SKM-1 treated with dmso at 0.1 percent for 144 hours (cell line): Measurements from ENCODE around the gene ZDHHC24.

Experiments used
- DNase-seq: peaks from one replicate; lab custom pipeline; 2025; ENCODE audit not compliant: unreplicated experiment; lab: John Stamatoyannopoulos, UW

ZDHHC24 gene

GRCh38 chr11:66567787-66568123, 21.9 kb upstream of the ZDHHC24 start:
- DNase-seq, result no peak

DNA sequence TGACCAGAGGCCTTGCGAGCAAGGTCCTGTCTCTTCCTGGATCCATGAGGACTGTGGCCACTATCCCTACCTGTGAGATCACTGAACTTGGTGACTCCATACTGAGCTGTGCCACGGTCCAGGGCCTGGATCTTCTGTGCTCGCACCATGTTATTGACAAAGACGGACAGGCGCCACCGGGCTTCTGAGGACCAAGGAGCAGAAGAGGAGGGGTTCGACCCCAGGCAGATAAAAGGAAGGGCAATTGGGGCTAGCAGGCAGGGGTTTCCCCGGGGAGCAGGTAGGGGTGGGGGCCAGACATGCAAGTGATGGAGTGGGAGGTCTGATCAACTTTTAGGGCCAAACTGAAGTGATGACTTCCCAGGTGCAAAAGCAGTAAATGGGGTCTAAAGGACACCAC, 20.4 kb upstream of the ZDHHC24 start:
- DNase-seq, result no peak

- DNase-seq, result no peak
Observed at GRCh38 chr11:66564984-66565383, 19.1 kb upstream of the ZDHHC24 start.

- no peak for DNase-seq
Observed at GRCh38 chr11:66564538-66564937, 18.7 kb upstream of the ZDHHC24 start.

DNA sequence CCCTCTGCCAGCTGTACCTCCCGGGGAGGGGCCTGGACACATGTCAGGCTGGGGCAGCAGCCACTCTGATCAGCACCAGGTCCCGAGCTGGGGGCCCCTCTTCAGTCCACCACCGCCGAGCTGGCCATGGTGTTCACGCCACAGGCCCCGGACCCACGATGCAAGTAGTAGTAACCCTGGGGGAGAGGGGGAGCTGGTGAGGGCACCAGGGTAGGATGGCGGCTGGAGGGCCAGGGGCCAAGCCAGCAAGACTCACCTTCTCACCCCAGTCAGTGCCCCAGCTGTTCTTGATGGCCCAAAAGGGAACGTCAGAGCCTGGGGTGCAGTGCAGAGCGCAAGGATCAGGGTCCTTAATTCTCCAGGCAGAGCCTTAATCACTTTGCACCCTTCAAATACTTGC, 18.0 kb upstream of the ZDHHC24 start:
- DNase-seq, result no peak

GRCh38 chr11:66562907-66563583, 17.2 kb upstream of the ZDHHC24 start:
- no peak for DNase-seq

DNA sequence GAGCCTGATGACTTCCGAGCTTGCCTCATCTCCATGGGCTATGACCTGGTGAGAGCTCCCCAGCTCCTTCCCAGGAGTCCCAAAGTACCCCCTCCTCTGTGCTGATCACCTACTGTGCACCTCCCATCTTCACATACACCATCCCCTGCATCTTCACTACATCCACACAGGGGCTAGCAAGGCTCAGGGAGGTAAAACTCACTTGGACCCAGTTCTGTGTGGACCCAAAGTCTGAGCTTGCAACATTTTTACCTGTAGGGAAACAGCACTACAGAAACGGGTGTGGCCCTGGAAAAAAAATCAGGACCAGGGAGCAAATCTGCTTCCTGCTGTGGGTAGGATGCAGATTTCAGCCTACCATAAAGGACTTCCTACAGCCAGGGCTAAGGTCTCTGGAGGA, 16.4 kb upstream of the ZDHHC24 start:
- no peak for DNase-seq

DNA sequence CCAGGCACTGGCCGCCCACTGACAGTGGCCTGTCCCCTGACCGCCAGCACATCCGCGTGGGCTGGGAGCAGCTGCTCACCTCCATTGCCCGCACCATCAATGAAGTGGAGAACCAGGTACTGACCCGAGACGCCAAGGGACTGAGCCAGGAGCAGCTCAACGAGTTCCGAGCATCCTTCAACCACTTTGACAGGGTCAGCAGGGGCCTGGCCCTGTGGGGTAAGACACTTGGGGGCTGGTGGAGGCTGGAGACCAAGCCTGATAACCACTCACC, 16.1 kb upstream of the ZDHHC24 start:
- DNase-seq, result no peak

DNA sequence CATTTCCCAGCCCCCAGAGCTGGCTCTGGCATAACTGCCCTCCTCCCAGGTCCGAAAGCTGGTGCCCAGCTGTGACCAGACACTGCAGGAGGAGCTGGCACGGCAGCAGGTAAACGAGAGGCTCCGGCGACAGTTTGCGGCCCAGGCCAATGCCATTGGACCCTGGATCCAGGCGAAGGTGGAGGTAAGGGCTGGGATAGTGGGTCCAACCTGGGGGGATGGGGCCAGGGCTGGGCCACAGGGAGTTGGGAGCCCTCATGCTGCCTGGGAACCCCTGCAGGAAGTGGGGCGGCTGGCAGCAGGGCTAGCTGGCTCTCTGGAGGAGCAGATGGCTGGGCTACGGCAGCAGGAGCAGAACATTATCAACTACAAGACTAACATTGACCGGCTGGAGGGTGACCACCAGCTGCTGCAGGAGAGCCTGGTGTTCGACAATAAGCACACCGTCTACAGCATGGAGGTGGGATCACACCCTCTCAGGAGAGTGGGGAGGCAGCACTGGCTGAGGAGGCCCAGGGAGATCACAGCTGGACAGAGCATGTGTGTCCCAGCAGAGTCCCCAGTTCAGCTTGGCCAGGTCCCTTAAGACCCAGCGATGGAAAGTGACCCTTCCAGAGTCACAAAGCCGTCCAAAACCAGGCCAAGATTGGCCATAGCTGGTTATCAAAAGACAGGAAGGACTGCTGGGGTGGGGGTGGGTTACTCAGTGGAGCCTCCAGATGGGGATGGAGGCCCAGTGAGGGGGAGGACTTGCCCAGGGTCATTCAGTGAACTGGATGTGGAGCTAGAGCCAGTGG, 15.5 kb upstream of the ZDHHC24 start:
- no peak for DNase-seq

GRCh38 chr11:66559866-66560676, 14.2 kb upstream of the ZDHHC24 start:
- no peak for DNase-seq

- DNase-seq, result no peak
Observed at GRCh38 chr11:66559142-66559865, 13.5 kb upstream of the ZDHHC24 start.

DNA sequence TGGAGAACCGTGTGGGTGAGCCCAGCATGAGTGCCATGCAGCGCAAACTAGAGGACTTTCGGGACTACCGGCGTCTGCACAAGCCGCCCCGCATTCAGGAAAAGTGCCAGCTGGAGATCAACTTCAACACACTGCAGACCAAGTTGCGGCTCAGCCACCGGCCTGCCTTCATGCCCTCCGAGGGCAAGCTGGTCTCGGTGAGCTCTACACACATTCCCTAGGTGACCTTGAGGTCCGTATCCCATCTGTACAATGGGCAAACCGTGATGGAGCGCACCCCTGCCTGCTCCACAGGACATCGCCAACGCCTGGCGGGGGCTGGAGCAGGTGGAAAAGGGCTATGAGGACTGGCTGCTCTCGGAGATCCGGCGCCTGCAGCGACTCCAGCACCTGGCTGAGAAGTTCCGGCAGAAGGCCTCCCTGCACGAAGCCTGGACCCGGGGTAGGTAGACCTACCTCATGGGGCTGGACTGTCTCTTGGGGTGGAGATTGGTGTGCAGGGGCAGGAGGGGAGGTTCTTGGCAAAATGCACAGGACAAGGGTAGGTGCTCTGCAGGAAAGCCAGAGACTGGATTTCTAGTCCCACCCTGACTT, 12.0 kb upstream of the ZDHHC24 start:
- no peak for DNase-seq

- DNase-seq, result no peak
Observed at GRCh38 chr11:66556086-66556485, 10.2 kb upstream of the ZDHHC24 start.

GRCh38 chr11:66555416-66555815, 9.6 kb upstream of the ZDHHC24 start:
- DNase-seq, result no peak

GRCh38 chr11:66554602-66555001, 8.8 kb upstream of the ZDHHC24 start:
- no peak for DNase-seq

DNA sequence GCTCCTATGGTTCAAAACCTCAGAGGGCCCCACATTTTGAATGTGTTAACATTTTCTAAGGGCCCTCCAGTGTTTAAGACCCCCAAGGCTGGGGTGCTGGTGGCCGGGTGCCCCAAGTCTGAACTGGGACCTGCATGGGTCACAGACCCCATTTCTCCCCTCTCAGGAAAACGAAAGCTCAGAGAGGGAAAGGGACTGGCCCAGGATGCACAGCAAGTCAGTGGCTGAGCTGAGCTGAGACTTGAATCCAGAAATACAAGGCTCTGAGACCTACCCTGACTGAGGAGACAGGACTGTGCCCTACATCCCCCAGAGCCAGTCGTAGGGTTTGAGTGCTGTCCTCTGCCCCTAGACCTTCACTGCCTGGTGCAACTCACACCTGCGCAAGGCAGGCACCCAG, 5.0 kb upstream of the ZDHHC24 start:
- no peak for DNase-seq

GRCh38 chr11:66549696-66550095, 3.8 kb upstream of the ZDHHC24 start:
- DNase-seq, result no peak

GRCh38 chr11:66548774-66549630, 3.2 kb upstream of the ZDHHC24 start:
- no peak for DNase-seq

DNA sequence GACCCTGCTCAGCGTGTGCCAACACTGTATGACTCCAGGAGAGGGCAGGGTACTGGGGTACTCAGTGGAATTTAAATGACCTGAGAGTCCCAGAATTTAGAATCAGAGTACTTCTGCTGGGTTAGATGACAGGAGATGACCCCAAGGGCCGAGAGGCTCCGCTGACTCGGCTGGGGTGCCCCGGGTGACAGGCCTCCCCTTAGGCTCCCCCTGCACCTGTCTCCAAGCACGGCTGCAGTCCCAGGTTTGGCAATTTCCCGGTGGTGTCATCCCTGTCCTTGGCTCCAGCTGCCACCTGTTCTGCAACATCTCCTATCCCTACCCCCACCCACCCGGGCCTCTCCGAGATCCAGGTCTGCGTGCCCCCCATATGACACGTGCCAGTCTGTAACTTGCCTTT, 2.2 kb upstream of the ZDHHC24 start:
- DNase-seq, result no peak

- no peak for DNase-seq
Observed at GRCh38 chr11:66547662-66548009, 1.8 kb upstream of the ZDHHC24 start.
